ENCODE measurements around the gene ANKRD16. TPM values are rescaled to one million over a fixed set of nuclear protein-coding genes. Genes with fewer than 3 reads are reported as not detected.
"Not testable (repeated sequence)": the region's sequence is repeated elsewhere in the genome, so short reads cannot be mapped to it uniquely, and the experiment has no call there.

The ANKRD16 gene
- total RNA-seq, 4 donors from 2014 or later: 9.0 to 23.3 (median 16.6) TPM

GRCh38 chr10:5829267-5829666, 60.4 kb downstream of the ANKRD16 start:
- intact Hi-C loops (cut with DNase I; ENCODE audit: low total_unique reads): no loop called here
- WGBS, 2 donors: 91% methylated on average over 9 of the region's 9 CpGs
- no peak for DNase-seq (ENCODE audit: low spot score in 2 of 2)
- no peak overlapping the region for H3K4me3 ChIP-seq (ENCODE audit: low read depth, poor library complexity, severe bottlenecking)
- TF ChIP-seq POLR2A (IDR thresholded peaks at IDR 0.05) (no peak), CTCF (IDR thresholded peaks at IDR 0.05) (no peak)

GRCh38 chr10:5828725-5829124, 61.0 kb downstream of the ANKRD16 start:
- intact Hi-C loops (cut with DNase I; ENCODE audit: low total_unique reads): no loop called here
- 94% methylated on average over 16 of the region's 16 CpGs for WGBS, 2 donors
- TF ChIP-seq POLR2A (IDR thresholded peaks at IDR 0.05) (no peak), CTCF (IDR thresholded peaks at IDR 0.05) (no peak)
- DNase-seq (ENCODE audit: low spot score in 2 of 2): no peak
- H3K4me3 ChIP-seq (ENCODE audit: low read depth, poor library complexity, severe bottlenecking): no peak overlapping the region

GRCh38 chr10:5827841-5828240, 61.9 kb downstream of the ANKRD16 start:
- TF ChIP-seq POLR2A (IDR thresholded peaks at IDR 0.05) (no peak), CTCF (IDR thresholded peaks at IDR 0.05) (no peak)
- DNase-seq (ENCODE audit: low spot score in 2 of 2): no peak

GRCh38 chr10:5826511-5826910, 63.2 kb downstream of the ANKRD16 start:
- H3K4me3 ChIP-seq (ENCODE audit: low read depth, poor library complexity, severe bottlenecking); intact Hi-C loops (cut with DNase I; ENCODE audit: low total_unique reads): not testable (repeated sequence)
- peak in 1 of 2 donors; percentile 56 for DNase-seq (ENCODE audit: low spot score in 2 of 2)
- WGBS, 2 donors: 92 to 94% methylated on average over 6 of the region's 6 CpGs

More at GRCh38 chr10:5827841-5828240, 61.9 kb downstream of the ANKRD16 start:
- H3K4me3 ChIP-seq (ENCODE audit: low read depth, poor library complexity, severe bottlenecking): no peak overlapping the region
- WGBS, 2 donors: 86 to 90% methylated on average over 6 of the region's 6 CpGs
- intact Hi-C loops (cut with DNase I; ENCODE audit: low total_unique reads): no loop called here

GRCh38 chr10:5818894-5819293, 70.8 kb downstream of the ANKRD16 start:
- TF ChIP-seq CTCF (IDR thresholded peaks at IDR 0.05) (no peak), POLR2A (IDR thresholded peaks at IDR 0.05) (no peak)
- DNase-seq (ENCODE audit: low spot score in 2 of 2): peak in 1 of 2 donors; percentile 10
- H3K4me3 ChIP-seq (ENCODE audit: low read depth, poor library complexity, severe bottlenecking): no peak overlapping the region
- intact Hi-C loops (cut with DNase I; ENCODE audit: low total_unique reads): no loop called here
- WGBS, 2 donors: 79 to 82% methylated on average over 6 of the region's 6 CpGs

GRCh38 chr10:5818048-5818331, 71.7 kb downstream of the ANKRD16 start:
- intact Hi-C loops (cut with DNase I; ENCODE audit: low total_unique reads): no loop called here
- no peak for DNase-seq (ENCODE audit: low spot score in 2 of 2)

More at GRCh38 chr10:5818048-5818331, 71.7 kb downstream of the ANKRD16 start:
- no peak overlapping the region for H3K4me3 ChIP-seq (ENCODE audit: low read depth, poor library complexity, severe bottlenecking)
- WGBS, 2 donors: 83 to 86% methylated on average over 2 of the region's 2 CpGs
- no peak for TF ChIP-seq POLR2A (IDR thresholded peaks at IDR 0.05)
- TF ChIP-seq CTCF (IDR thresholded peaks at IDR 0.05): no peak
